HCT116 (cell line): ENCODE measurements around the gene ATP1A4. TPM values are rescaled to one million over a fixed set of nuclear protein-coding genes. Genes with fewer than 3 reads are reported as not detected.

Experiments used
- ATAC-seq: fragments of 200-7000 bp; cut with Tn5 transposase; 2 replicates; pipeline ENCODE4 v1.9.1; 2020; ENCODE audit warnings: mild to moderate bottlenecking, moderate library complexity
- Bru-seq: library from RNA; stranded (reverse); fragments of 400-500 nt; gene quantifications from one replicate; lab custom pipeline; 2021; lab: Mats Ljungman, UMichigan
- BruChase-seq, 2 experiments: library from RNA; stranded (reverse); fragments of 400-500 nt; gene quantifications; one replicate each; lab custom pipeline; 2021; lab: Mats Ljungman, UMichigan
- BruUV-seq: library from RNA; stranded (reverse); fragments of 400-500 nt; replicated peaks from 2 replicates; lab custom pipeline; 2021; lab: Mats Ljungman, UMichigan
- CTCF ChIA-PET: fragments of 300-600 bp; sonication (Branson Sonifier 250); formaldehyde crosslinking; loops from one replicate; lab custom pipeline; 2021; ENCODE audit warnings: antibody characterized with exemption; lab: Charles Lee
- POLR2A ChIA-PET: fragments of 300-600, 350-600 bp; sonication (Branson Sonifier 250); formaldehyde crosslinking; loops from one replicate; lab custom pipeline; 2021; ENCODE audit warnings: antibody characterized with exemption; lab: Charles Lee
- RAD21 ChIA-PET, 2 experiments: fragments of 300-600 bp; sonication (Branson Sonifier 250); formaldehyde crosslinking; loops; one replicate each; lab custom pipeline; 2023; ENCODE audit warnings: low total read pairs in 2 of 2; ENCODE audit not compliant: uncharacterized antibody in 2 of 2, unreplicated experiment in 2 of 2, low non-redundant PET in 1 of 2; lab: Charles Lee
- DNase-seq: peaks from one replicate; pipeline ENCODE4 v3.0.0-alpha.2; 2010; ENCODE audit warnings: low read depth, low spot score
- H2AFZ ChIP-seq: fragments of 200-600 bp; shearing (Covaris generic), sonication (generic); 2 replicates; pipeline ENCODE4 v1.6.1; 2017; ENCODE audit warnings: low read depth, mixed run types, mixed read lengths, antibody characterized with exemption, low read length; ENCODE audit not compliant: poor library complexity, severe bottlenecking
- H3K27ac ChIP-seq: 2 replicates; pipeline ENCODE4 v1.5.1; 2012; ENCODE audit warnings: low read depth, low read length
- H3K27me3 ChIP-seq: fragments of 200-600 bp; sonication (generic); 2 replicates; pipeline ENCODE4 v1.6.1; 2016; ENCODE audit warnings: mixed run types, low read length, mixed read lengths; ENCODE audit not compliant: insufficient read depth
- H3K36me3 ChIP-seq, 2 experiments: fragments of 200-500 bp in 1 of 2; fragments of 200-600 bp in 1 of 2; sonication (Bioruptor generic) in 1 of 2; sonication (generic) in 1 of 2; 2 replicates each; pipeline versions ENCODE4 v1.5.1 to v1.6.1; 2014 to 2016; ENCODE audit warnings: low read length in 2 of 2, inconsistent platforms in 1 of 2, mixed read lengths in 1 of 2, mixed run types in 1 of 2; ENCODE audit not compliant: insufficient read depth in 2 of 2, control insufficient read depth in 1 of 2
- H3K4me1 ChIP-seq, 2 experiments: fragments of 200-600 bp in 1 of 2; sonication (generic) in 1 of 2; 2 replicates each; pipeline versions ENCODE4 v1.5.1 to v1.6.1; 2012 to 2017; ENCODE audit warnings: low read length in 2 of 2, inconsistent platforms in 1 of 2, mild to moderate bottlenecking in 1 of 2, mixed read lengths in 1 of 2, mixed run types in 1 of 2, moderate library complexity in 1 of 2; ENCODE audit not compliant: insufficient read depth in 2 of 2, control insufficient read depth in 1 of 2
- H3K4me2 ChIP-seq: fragments of 200-600 bp; sonication (generic); 2 replicates; pipeline ENCODE4 v1.6.1; 2017; ENCODE audit warnings: mixed run types, low read length, mixed read lengths
- H3K4me3 ChIP-seq, 2 experiments: fragments of 200-600 bp in 1 of 2; sonication (generic) in 1 of 2; replicated peaks in 1 of 2; 2 replicates each; pipeline ENCODE4 v1.5.1; 2011 to 2016; ENCODE audit warnings: low read length in 2 of 2, control low read depth in 1 of 2, low read depth in 1 of 2, mild to moderate bottlenecking in 1 of 2, mixed read lengths in 1 of 2, mixed run types in 1 of 2
- H3K79me2 ChIP-seq: fragments of 200-600 bp; sonication (generic); 2 replicates; pipeline ENCODE4 v1.6.1; 2017; ENCODE audit warnings: mild to moderate bottlenecking, mixed run types, low read length, moderate library complexity, mixed read lengths; ENCODE audit not compliant: insufficient read depth
- H3K9ac ChIP-seq: fragments of 200-600 bp; sonication (generic); 2 replicates; pipeline ENCODE4 v1.6.1; 2016; ENCODE audit warnings: low read length, mixed read lengths
- H3K9me2 ChIP-seq: fragments of 200-600 bp; sonication (generic), shearing (Covaris generic); 2 replicates; pipeline ENCODE4 v1.6.1; 2017; ENCODE audit warnings: mixed run types, mild to moderate bottlenecking, moderate library complexity; ENCODE audit not compliant: insufficient read depth
- H3K9me3 ChIP-seq, 2 experiments: fragments of 200-500 bp in 1 of 2; fragments of 200-600 bp in 1 of 2; sonication (Bioruptor generic) in 1 of 2; sonication (generic) in 1 of 2; 2 replicates each; pipeline ENCODE4 v1.6.1; 2014 to 2017; ENCODE audit warnings: low read length in 2 of 2, mixed read lengths in 2 of 2, inconsistent platforms in 1 of 2, low read depth in 1 of 2, mild to moderate bottlenecking in 1 of 2, mixed run types in 1 of 2, moderate library complexity in 1 of 2; ENCODE audit not compliant: control insufficient read depth in 1 of 2, insufficient read depth in 1 of 2
- H4K20me1 ChIP-seq: fragments of 200-600 bp; sonication (generic), shearing (Covaris generic); 2 replicates; pipeline ENCODE4 v1.6.1; 2017; ENCODE audit warnings: mixed run types, mild to moderate bottlenecking, moderate library complexity; ENCODE audit not compliant: insufficient read depth
- ATF3 ChIP-seq: IDR thresholded peaks from 2 replicates; pipeline ENCODE4 v1.6.1; 2012
- CEBPB ChIP-seq: IDR thresholded peaks from 2 replicates; pipeline ENCODE4 v1.6.1; 2012; ENCODE audit warnings: low read depth
- POLR2AphosphoS5 ChIP-seq: IDR thresholded peaks from 2 replicates; pipeline ENCODE4 v1.6.1; 2011; ENCODE audit warnings: mild to moderate bottlenecking, low read depth, low read length, moderate library complexity
- REST ChIP-seq: IDR thresholded peaks from 2 replicates; pipeline ENCODE4 v1.6.1; 2012; ENCODE audit warnings: low read depth
- SIN3A ChIP-seq: IDR thresholded peaks from 2 replicates; pipeline ENCODE4 v1.6.1; 2012; ENCODE audit warnings: low read depth
- SRF ChIP-seq: IDR thresholded peaks from 2 replicates; pipeline ENCODE4 v1.6.1; 2012; ENCODE audit warnings: low read depth
- intact Hi-C: fragments of 100-400 bp; cut with micrococcal nuclease; formaldehyde crosslinking; loops from 2 replicates; pipeline ENCODE4 v1.10.0; 2022
- long read RNA-seq: library from polyadenylated mRNA; unstranded; transcript quantifications from one replicate; pipeline ENCODE4 v2.0.0, GENCODE V29; 2021; ENCODE audit not compliant: unreplicated experiment
- polyA plus RNA-seq: library from polyadenylated mRNA; unstranded; fragments of >200 nt; gene quantifications from 2 replicates; pipeline ENCODE4 v1.2.1, GENCODE V29; 2012; ENCODE audit warnings: missing spikeins
- total RNA-seq: library from RNA; stranded (reverse); gene quantifications from one replicate; pipeline ENCODE4 v1.2.1, GENCODE V29; 2021; ENCODE audit not compliant: unreplicated experiment

ATP1A4 gene
- total RNA-seq (not detected), Bru-seq, nascent RNA (percentile 3 among the genes with signal in this experiment), BruChase-seq, experiment 1, labeled RNA remaining after a 6-hour chase (not detected), BruChase-seq, experiment 2, labeled RNA remaining after a 2-hour chase (not detected)
- not detected in 2 replicates for polyA plus RNA-seq
- long read RNA-seq = 0 reads

GRCh38 chr1:160151303-160151702 lies at the start of gene ATP1A4:
TSS of gene ATP1A4 (plus strand) at chr1:160151603. CDS start at chr1:160152041, 438 bp downstream.
- Histone ChIP-seq H3K27me3 (no peaks in the 10 kb centered on the region), H2AFZ (no peak within 1 kb of the TSS), H3K36me3 (no peaks in the 10 kb centered on the region), H3K9me2 (no peaks in the 10 kb centered on the region), H3K4me3 (no peak within 1 kb of the TSS), H3K9ac (no peak within 1 kb of the TSS), H3K79me2 (no peaks in the 10 kb centered on the region), H3K4me1 (no peaks in the 10 kb centered on the region), H4K20me1 (no peaks in the 10 kb centered on the region), H3K4me2 (no peak within 1 kb of the TSS), H3K27ac (no peak within 1 kb of the TSS), H3K9me3 (no peaks in the 10 kb centered on the region)
- ATAC-seq (no peak), DNase-seq (no peak)
- no peak for TF ChIP-seq POLR2AphosphoS5
- no peak for TF ChIP-seq ATF3
- POLR2A ChIA-PET = no interaction called here
- no TSS peak for BruUV-seq
- RAD21 ChIA-PET = no interaction called here
- intact Hi-C loops = no loop called here
- CTCF ChIA-PET = no interaction called here

- Histone ChIP-seq H3K27me3 (no peaks in the 10 kb centered on the region), H3K4me2 (peak overlapping the region; percentile 43; the same call in 1 of the 2 replicates), H3K4me3 (no peak overlapping the region), H3K27ac (no peak overlapping the region), H4K20me1 (no peaks in the 10 kb centered on the region), H3K36me3 (no peaks in the 10 kb centered on the region), H2AFZ (no peak overlapping the region), H3K9me2 (no peaks in the 10 kb centered on the region), H3K9me3 (no peaks in the 10 kb centered on the region), H3K9ac (no peak overlapping the region), H3K79me2 (peaks cover 4% of the 10 kb centered on the region; the same call in 1 of the 2 replicates), H3K4me1 (peaks cover 11 to 35% of the 10 kb centered on the region in 2 experiments)
- ChIA-PET POLR2A (interaction anchor here (1.3 to 1.9 kb wide), 2 partner anchors 118 to 150 kb away, joined by 4 to 5 read pairs; no protein-coding TSS in a partner anchor), CTCF (interaction anchor here (0.6 to 4.7 kb wide), 14 partner anchors 17 to 314 kb away, joined by 3 to 59 read pairs (median 4); no protein-coding TSS in a partner anchor), RAD21 (interaction anchor here (0.7 to 1.8 kb wide), 9 partner anchors 55 to 306 kb away, joined by 3 to 10 read pairs (median 5); no protein-coding TSS in a partner anchor)
- no peak for DNase-seq
- ATAC-seq = no peak
- intact Hi-C loops = loop anchor here (1.0 to 5.0 kb wide), 7 partner anchors 61 to 505 kb away; no protein-coding TSS in a partner anchor
- BruUV-seq = no TSS peak
- no peak for TF ChIP-seq POLR2AphosphoS5
- no peak for TF ChIP-seq ATF3
- no peak for TF ChIP-seq SRF
- no peak for TF ChIP-seq REST
- no peak for TF ChIP-seq CEBPB
- TF ChIP-seq SIN3A = no peak
Measured at GRCh38 chr1:160101717-160102522, 49.5 kb upstream of the ATP1A4 start.
